Measurements from ENCODE around the gene NLRC5. TPM values are rescaled to one million over a fixed set of nuclear protein-coding genes. Genes with fewer than 3 reads are reported as not detected.

NLRC5 gene
- total and polyA plus RNA-seq, 2 donors (not counting 3 experiments of a cell fraction or from before 2014, with no cell fraction given) = 7.4 to 26.3 TPM

DNA sequence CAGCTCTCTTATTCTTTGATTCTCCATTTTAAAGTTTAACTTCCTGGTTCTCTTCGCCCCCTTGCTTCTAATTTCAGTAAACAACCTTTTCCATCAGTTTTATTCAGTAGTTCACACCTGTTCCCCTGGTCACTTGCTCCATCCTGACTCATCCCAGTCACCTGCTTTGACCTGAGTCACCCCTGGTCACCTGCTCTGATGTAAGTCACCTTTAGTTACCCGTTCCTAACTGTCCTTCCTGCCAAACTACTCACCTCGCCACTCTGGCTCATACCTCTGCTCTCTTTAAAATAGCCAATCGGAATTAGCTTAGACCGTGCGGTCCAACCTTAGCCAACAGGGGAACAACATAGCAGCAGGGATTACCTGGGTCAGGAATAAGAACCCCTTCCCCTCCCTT is 4.7 kb upstream of the NLRC5 start:
- TF ChIP-seq, protein P1, sequence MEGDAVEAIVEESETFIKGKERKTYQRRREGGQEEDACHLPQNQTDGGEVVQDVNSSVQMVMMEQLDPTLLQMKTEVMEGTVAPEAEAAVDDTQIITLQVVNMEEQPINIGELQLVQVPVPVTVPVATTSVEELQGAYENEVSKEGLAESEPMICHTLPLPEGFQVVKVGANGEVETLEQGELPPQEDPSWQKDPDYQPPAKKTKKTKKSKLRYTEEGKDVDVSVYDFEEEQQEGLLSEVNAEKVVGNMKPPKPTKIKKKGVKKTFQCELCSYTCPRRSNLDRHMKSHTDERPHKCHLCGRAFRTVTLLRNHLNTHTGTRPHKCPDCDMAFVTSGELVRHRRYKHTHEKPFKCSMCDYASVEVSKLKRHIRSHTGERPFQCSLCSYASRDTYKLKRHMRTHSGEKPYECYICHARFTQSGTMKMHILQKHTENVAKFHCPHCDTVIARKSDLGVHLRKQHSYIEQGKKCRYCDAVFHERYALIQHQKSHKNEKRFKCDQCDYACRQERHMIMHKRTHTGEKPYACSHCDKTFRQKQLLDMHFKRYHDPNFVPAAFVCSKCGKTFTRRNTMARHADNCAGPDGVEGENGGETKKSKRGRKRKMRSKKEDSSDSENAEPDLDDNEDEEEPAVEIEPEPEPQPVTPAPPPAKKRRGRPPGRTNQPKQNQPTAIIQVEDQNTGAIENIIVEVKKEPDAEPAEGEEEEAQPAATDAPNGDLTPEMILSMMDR (IDR thresholded peaks at IDR 0.05; ENCODE audit: extremely low read depth in 1 of 2, insufficient read depth in 1 of 2, low read depth in 1 of 2, low read length in 2 of 2) = no peak
- TF ChIP-seq, protein P2, sequence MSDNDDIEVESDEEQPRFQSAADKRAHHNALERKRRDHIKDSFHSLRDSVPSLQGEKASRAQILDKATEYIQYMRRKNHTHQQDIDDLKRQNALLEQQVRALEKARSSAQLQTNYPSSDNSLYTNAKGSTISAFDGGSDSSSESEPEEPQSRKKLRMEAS (IDR thresholded peaks at IDR 0.05; ENCODE audit: insufficient read depth, insufficient read length) = no peak
- TF ChIP-seq MYC (IDR thresholded peaks at IDR 0.05; ENCODE audit: low read depth, low read length) (no peak), FOS (IDR thresholded peaks at IDR 0.05; ENCODE audit: borderline replicate concordance, insufficient read depth, low read length) (no peak), POLR2AphosphoS5 (IDR thresholded peaks at IDR 0.05; ENCODE audit: insufficient read depth, low read depth, low read length) (no peak), JUN (IDR thresholded peaks at IDR 0.05; ENCODE audit: borderline replicate concordance, insufficient read depth, insufficient read length, low read depth) (no peak), EZH2 (IDR thresholded peaks at IDR 0.05; ENCODE audit: borderline replicate concordance, low read depth, low read length, severe bottlenecking) (no peak), GATA2 (IDR thresholded peaks at IDR 0.05; ENCODE audit: insufficient read depth, insufficient read length, low read depth, low read length) (no peak), POLR2A (IDR thresholded peaks at IDR 0.05; ENCODE audit: low read depth, low read length) (no peak)
- H3K9ac ChIP-seq (replicated peaks; ENCODE audit: extremely low read depth, insufficient read depth, low read length) = no peak overlapping the region
- no TSS peak for BruUV-seq (replicated peaks)
- no peak overlapping the region for H2AFZ ChIP-seq (ENCODE audit: low read depth, low read length)
- H3K4me3 ChIP-seq (replicated peaks in 1 of 3; ENCODE audit: insufficient read depth in 1 of 3, low read depth in 1 of 3, low read length in 3 of 3) = no peak overlapping the region
- no peaks in the 10 kb centered on the region for H3K27me3 ChIP-seq (ENCODE audit: control insufficient read depth in 2 of 2, insufficient read depth in 2 of 2, low read length in 2 of 2)
- dilution Hi-C loops (cut with MboI; ENCODE audit: extremely low pct_ligation_motif_present, low sequenced_read_pairs) = no loop called here
- no peaks in the 10 kb centered on the region for H4K20me1 ChIP-seq (replicated peaks; ENCODE audit: control insufficient read depth, extremely low read depth, insufficient read depth, low read length)
- intact Hi-C loops (cut with micrococcal nuclease) = no loop called here
- H3K36me3 ChIP-seq (ENCODE audit: control insufficient read depth in 2 of 2, extremely low read depth in 1 of 2, insufficient read depth in 2 of 2, low read length in 2 of 2) = no peaks in the 10 kb centered on the region
- ChIA-PET POLR2A (no interaction called here), CTCF (interaction anchor here (0.9 to 2.1 kb wide), 3 partner anchors 20 to 108 kb away, joined by 3 to 8 read pairs (median 3); partner anchors contain the start of gene CPNE2)
- no peaks in the 10 kb centered on the region for H3K9me1 ChIP-seq (replicated peaks; ENCODE audit: control insufficient read depth, extremely low read depth, insufficient read depth, low read length)
- no peak overlapping the region for H3K27ac ChIP-seq (ENCODE audit: insufficient read depth, low read depth, low read length)
- H3K4me2 ChIP-seq (ENCODE audit: insufficient read depth, low read length) = no peak overlapping the region
- FAIRE-seq (no peak), DNase-seq (ENCODE audit: low read depth, low spot score) (no peak)
- no peaks in the 10 kb centered on the region for H3K9me3 ChIP-seq (replicated peaks; ENCODE audit: control insufficient read depth, insufficient read depth, low read length)
- H3K4me1 ChIP-seq (ENCODE audit: control insufficient read depth, extremely low read depth, insufficient read depth, low read length) = peaks cover 8% of the 10 kb centered on the region
- no peaks in the 10 kb centered on the region for H3K79me2 ChIP-seq (ENCODE audit: control insufficient read depth, insufficient read depth, low read length)

Measured in endothelial cell of umbilical vein (primary cell).